Activated naive CD4-positive, alpha-beta T cell (primary cell): Measurements from ENCODE around the gene TNFSF11.

Source experiments
- DNase-seq, 4 experiments: peaks; one replicate each; lab custom pipeline; 2025; lab: John Stamatoyannopoulos, UW

Gene TNFSF11

DNA sequence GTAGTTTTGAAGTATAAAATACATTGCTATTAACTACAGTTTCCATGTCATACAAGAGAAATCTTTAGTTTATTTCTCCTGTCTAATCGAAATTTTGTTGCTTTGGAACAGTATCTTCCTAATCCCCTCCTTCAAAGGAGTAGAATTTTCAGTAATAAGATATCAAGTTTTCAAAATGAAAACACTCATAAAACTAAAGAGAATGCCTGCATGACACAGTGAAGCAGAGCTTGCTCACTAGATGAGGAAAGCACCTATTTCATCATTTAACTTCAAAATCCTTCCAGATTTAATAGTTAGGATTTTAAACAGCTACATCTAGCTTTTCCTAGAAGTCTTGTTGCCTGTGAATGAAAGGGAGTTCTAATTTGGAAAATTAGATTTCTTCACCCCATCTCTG is 80.8 kb downstream of the TNFSF11 start:
- no peak for DNase-seq

DNA sequence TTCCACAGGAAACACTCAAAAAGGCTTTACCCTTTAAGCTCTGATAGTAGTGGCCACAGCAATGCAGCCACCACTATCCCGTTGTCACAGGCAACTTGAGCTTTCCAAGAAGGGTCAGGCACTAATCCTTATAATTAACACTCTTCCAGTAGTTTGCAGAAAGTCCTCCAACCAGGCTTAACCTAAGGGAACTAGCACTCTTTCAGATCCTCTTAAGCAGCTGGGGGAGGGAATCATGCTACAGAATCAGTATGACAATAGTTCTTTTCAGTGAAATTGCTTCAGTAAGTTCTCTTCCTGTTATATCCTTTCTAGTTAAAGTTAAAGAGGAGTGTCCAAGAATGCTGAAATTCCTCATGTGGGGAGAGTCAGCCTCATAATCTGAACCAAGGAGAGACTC is 82.2 kb downstream of the TNFSF11 start:
- no peak for DNase-seq

DNA sequence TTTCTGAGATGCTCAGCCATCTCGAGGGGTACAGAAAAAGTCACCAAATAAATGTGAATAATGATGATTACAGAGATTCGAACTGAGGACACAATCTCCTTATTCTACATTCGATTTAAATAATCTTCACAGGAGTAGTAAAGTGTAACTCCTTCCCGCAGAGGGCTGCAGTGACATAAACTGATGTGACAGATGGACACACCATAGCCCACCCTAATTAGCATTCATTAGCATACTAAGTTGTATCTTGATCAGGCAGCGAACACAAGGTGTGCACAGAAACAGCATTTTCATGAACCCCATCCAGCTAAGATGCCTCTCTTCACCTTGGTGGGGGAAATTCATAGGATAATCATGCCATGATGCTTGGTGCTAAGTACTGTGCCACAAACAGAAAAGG is 83.0 kb downstream of the TNFSF11 start:
- DNase-seq = no peak
